Measurements from ENCODE around the gene TEX50. TPM values are rescaled to one million over a fixed set of nuclear protein-coding genes. Genes with fewer than 3 reads are reported as not detected.
"Not testable (repeated sequence)": the region's sequence is repeated elsewhere in the genome, so short reads cannot be mapped to it uniquely, and the experiment has no call there.

The TEX50 gene
- polyA plus RNA-seq, 2 of the 4 experiments (the other 2 are of a cell fraction) = not detected

DNA sequence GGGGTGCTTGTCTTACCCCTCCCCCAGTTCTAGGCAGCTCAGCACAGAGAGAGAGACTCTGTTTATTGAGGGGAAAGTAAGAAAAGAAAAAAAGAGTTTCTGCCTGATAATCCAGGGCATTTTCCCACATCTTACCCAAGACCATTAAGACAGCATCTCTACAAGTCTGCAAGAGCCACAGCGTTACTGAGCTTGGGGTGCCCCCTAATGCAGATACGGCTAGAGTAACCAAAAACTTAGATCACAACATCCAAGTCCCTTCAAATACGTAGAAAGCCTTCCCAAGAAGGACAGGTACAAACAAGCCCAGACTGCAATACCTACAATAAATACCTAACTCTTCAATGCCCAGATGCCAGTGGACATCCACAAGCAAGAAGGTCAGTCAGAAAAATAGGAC, 6.2 kb upstream of the TEX50 start:
- Histone ChIP-seq H3K4me2 (no peak overlapping the region), H3K4me3 (no peak overlapping the region), H3K4me1 (no peaks in the 10 kb centered on the region), H3K27ac (no peak overlapping the region), H3K9me3 (no peaks in the 10 kb centered on the region)
- peak in 1 of 2 experiments; percentile 6 for DNase-seq (ENCODE audit: low read depth in 1 of 2, low spot score in 1 of 2)
- WGBS (ENCODE audit: missing lambda C conversion rate) = 72% methylated on average over 3 of the region's 3 CpGs
- ChIA-PET CTCF (no interaction called here), POLR2A (no interaction called here)
- no peak for FAIRE-seq
- no peak for ATAC-seq
- peak in 1 of 2 experiments; percentile 28; a peak in 1 of 5 replicates for TF ChIP-seq RAD21 (conservative IDR thresholded peaks at IDR 0.05 in 1 of 2, IDR thresholded peaks at IDR 0.05 in 1 of 2)
- TF ChIP-seq, protein P1, sequence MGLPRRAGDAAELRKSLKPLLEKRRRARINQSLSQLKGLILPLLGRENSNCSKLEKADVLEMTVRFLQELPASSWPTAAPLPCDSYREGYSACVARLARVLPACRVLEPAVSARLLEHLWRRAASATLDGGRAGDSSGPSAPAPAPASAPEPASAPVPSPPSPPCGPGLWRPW (IDR thresholded peaks at IDR 0.05) = no peak

- POLR2A ChIA-PET; FAIRE-seq; ATAC-seq; H3K4me2 ChIP-seq; CTCF ChIA-PET; H3K27ac ChIP-seq; H3K9me3 ChIP-seq; H3K4me1 ChIP-seq; H3K4me3 ChIP-seq; DNase-seq (ENCODE audit: low read depth in 1 of 2, low spot score in 1 of 2): not testable (repeated sequence)
- WGBS (ENCODE audit: missing lambda C conversion rate) = 50% methylated on average over 6 of the region's 6 CpGs
These were observed 2.3 kb downstream of the TEX50 start for GRCh38 chr1:173637236-173638042.

DNA sequence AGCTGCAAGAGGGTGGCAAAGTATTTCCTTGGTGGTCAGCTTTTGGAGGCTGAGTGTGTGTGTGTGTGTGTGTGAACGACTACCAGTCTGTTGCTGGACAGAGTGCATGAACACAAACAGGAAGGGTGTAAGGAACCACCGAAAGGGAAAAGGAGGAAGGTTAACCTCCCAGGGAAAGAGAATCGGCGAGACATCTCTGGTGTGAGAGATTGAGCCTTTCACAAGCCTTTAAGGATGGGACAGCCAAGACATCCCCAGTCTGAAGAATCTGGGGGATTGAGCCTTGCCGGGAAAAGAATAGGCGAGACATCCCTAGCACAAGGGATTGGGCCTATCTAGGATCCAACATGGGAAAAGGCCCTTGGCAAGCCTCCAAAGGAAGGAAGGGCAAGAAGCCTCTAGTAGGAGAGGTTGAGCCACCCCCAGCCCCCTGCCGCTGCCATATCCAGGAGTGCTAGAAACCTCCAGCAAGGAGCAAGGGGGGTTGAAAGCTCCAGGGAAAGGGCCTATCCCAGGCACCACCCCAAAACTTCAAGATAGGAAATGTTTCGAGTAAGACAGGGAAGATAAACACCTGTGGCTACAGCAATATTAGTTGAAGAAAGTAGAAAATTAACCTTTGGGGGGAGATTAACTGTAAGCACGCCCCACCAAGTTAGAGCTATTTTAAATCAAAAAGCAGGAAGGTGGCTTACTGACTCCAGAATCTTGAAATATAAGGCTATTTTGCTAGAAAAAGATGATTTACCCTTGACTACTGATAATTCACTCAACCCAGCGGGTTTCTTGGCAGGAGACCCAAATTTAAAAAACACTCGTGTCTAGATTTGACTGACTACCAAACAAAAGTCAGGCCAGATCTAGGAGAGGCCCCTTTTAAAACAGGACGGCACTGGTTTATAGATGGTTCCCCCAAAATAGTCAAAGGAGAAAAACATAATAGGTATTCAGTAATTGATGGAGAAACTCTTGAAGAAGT, 3.2 kb downstream of the TEX50 start:
- POLR2A ChIA-PET = no interaction called here
- CTCF ChIA-PET = no interaction called here

GRCh38 chr1:173639102-173639501, 4.0 kb downstream of the TEX50 start:
- CTCF ChIA-PET = no interaction called here
- POLR2A ChIA-PET = no interaction called here
- ATAC-seq (no peak), FAIRE-seq (no peak), DNase-seq (ENCODE audit: low read depth in 1 of 2, low spot score in 1 of 2) (no peak)
- no peak overlapping the region for H3K4me2 ChIP-seq
- H3K9me3 ChIP-seq = peaks cover 9% of the 10 kb centered on the region; the same call in 1 of the 3 replicates
- H3K4me3 ChIP-seq = no peak overlapping the region
- no peaks in the 10 kb centered on the region for H3K4me1 ChIP-seq
- no peak overlapping the region for H3K27ac ChIP-seq
- TF ChIP-seq CEBPB (IDR thresholded peaks at IDR 0.05) (no peak), BCL3 (IDR thresholded peaks at IDR 0.05) (no peak), HOXB13 (CRISPR knock-in tag; IDR thresholded peaks at IDR 0.05; ENCODE audit: low read depth) (no peak), MAZ (IDR thresholded peaks at IDR 0.05; ENCODE audit: borderline replicate concordance, low read depth, low read length) (no peak), HMGXB4 (CRISPR knock-in tag; IDR thresholded peaks at IDR 0.05; ENCODE audit: borderline replicate concordance) (no peak), ZC3H11A (IDR thresholded peaks at IDR 0.05) (no peak)
- TF ChIP-seq, protein P2, sequence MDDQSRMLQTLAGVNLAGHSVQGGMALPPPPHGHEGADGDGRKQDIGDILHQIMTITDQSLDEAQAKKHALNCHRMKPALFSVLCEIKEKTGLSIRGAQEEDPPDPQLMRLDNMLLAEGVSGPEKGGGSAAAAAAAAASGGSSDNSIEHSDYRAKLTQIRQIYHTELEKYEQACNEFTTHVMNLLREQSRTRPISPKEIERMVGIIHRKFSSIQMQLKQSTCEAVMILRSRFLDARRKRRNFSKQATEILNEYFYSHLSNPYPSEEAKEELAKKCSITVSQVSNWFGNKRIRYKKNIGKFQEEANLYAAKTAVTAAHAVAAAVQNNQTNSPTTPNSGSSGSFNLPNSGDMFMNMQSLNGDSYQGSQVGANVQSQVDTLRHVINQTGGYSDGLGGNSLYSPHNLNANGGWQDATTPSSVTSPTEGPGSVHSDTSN (IDR thresholded peaks at IDR 0.05) = no peak
- TF ChIP-seq, protein P3, sequence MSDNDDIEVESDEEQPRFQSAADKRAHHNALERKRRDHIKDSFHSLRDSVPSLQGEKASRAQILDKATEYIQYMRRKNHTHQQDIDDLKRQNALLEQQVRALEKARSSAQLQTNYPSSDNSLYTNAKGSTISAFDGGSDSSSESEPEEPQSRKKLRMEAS (IDR thresholded peaks at IDR 0.05) = no peak
- TF ChIP-seq, protein P4, sequence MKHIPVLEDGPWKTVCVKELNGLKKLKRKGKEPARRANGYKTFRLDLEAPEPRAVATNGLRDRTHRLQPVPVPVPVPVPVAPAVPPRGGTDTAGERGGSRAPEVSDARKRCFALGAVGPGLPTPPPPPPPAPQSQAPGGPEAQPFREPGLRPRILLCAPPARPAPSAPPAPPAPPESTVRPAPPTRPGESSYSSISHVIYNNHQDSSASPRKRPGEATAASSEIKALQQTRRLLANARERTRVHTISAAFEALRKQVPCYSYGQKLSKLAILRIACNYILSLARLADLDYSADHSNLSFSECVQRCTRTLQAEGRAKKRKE (CRISPR knock-in tag; IDR thresholded peaks at IDR 0.05; ENCODE audit: low read depth) = no peak
- 43% methylated on average over 2 of the region's 2 CpGs for WGBS (ENCODE audit: missing lambda C conversion rate)

More for the DNA sequence above, 3.2 kb downstream of the TEX50 start:
- TF ChIP-seq, protein P4 (CRISPR knock-in tag; IDR thresholded peaks at IDR 0.05; ENCODE audit: low read depth) = no peak
- H3K9me3 ChIP-seq = peaks cover 9% of the 10 kb centered on the region; the same call in 1 of the 3 replicates
- no peak overlapping the region for H3K4me2 ChIP-seq
- H3K4me3 ChIP-seq = no peak overlapping the region
- 56% methylated on average over 12 of the region's 12 CpGs for WGBS (ENCODE audit: missing lambda C conversion rate)
- FAIRE-seq (no peak), DNase-seq (ENCODE audit: low read depth in 1 of 2, low spot score in 1 of 2) (no peak), ATAC-seq (no peak)
- no peaks in the 10 kb centered on the region for H3K4me1 ChIP-seq
- H3K27ac ChIP-seq = no peak overlapping the region

DNA sequence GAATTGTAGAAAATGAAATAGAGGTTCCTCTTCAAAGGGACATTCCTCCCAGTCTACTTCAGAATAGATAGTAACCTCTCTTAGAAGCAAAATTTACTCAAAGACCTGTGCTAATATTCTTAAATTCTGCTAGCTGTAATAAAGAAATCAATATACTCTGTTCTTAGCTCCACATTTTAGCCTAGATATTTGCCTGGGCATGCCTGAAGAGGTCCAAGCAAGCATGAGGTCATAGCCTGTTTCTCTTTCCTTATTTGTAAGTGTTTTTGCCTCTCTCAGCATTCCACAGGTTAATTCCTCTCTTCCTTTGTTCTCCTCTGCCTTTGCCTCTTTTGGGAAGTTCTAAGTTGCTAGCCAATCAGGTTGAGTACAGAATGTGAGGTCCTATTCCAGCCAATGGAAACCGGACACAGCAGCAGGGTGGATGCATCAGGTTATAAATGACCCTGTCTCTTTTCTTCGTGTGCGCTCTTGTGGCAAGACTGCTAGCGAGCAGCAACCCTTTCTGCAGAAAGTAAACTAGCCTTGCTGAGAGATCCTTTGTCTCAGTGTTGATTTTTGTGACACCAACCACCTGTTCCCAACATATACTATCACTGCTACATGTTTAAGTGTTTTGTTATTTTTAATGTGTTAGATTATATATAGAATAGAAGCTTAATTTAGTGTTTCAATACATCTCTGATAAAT, 7.5 kb downstream of the TEX50 start:
- FAIRE-seq, H3K4me1 ChIP-seq, H3K27ac ChIP-seq, ATAC-seq, H3K4me3 ChIP-seq, H3K4me2 ChIP-seq, POLR2A ChIA-PET, H3K9me3 ChIP-seq, CTCF ChIA-PET: not testable (repeated sequence)
- 82% methylated on average over 4 of the region's 4 CpGs for WGBS (ENCODE audit: missing lambda C conversion rate)
- peak in 1 of 2 experiments; percentile 11 for DNase-seq (ENCODE audit: low read depth in 1 of 2, low spot score in 1 of 2)

Measured in A549 (cell line).